ENCODE measurements around the gene IQGAP3. TPM values are rescaled to one million over a fixed set of nuclear protein-coding genes. Genes with fewer than 3 reads are reported as not detected.
"Not testable (repeated sequence)": the region's sequence is repeated elsewhere in the genome, so short reads cannot be mapped to it uniquely, and the experiment has no call there.

IQGAP3 gene, protein sequence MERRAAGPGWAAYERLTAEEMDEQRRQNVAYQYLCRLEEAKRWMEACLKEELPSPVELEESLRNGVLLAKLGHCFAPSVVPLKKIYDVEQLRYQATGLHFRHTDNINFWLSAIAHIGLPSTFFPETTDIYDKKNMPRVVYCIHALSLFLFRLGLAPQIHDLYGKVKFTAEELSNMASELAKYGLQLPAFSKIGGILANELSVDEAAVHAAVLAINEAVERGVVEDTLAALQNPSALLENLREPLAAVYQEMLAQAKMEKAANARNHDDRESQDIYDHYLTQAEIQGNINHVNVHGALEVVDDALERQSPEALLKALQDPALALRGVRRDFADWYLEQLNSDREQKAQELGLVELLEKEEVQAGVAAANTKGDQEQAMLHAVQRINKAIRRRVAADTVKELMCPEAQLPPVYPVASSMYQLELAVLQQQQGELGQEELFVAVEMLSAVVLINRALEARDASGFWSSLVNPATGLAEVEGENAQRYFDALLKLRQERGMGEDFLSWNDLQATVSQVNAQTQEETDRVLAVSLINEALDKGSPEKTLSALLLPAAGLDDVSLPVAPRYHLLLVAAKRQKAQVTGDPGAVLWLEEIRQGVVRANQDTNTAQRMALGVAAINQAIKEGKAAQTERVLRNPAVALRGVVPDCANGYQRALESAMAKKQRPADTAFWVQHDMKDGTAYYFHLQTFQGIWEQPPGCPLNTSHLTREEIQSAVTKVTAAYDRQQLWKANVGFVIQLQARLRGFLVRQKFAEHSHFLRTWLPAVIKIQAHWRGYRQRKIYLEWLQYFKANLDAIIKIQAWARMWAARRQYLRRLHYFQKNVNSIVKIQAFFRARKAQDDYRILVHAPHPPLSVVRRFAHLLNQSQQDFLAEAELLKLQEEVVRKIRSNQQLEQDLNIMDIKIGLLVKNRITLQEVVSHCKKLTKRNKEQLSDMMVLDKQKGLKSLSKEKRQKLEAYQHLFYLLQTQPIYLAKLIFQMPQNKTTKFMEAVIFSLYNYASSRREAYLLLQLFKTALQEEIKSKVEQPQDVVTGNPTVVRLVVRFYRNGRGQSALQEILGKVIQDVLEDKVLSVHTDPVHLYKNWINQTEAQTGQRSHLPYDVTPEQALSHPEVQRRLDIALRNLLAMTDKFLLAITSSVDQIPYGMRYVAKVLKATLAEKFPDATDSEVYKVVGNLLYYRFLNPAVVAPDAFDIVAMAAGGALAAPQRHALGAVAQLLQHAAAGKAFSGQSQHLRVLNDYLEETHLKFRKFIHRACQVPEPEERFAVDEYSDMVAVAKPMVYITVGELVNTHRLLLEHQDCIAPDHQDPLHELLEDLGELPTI (N-terminal part only)
- total RNA-seq (2014; rRNA removed; shearing (Covaris generic)) = 9.2 and 12.7 TPM in 2 replicates

GRCh38 chr1:156571919-156572662, at the start of gene IQGAP3:
IQGAP3 (minus strand) TSS chr1:156572565; CDS start chr1:156572529, 36 bp downstream.
- DNase-seq (ENCODE audit: low spot score) = peak; percentile 74

DNA sequence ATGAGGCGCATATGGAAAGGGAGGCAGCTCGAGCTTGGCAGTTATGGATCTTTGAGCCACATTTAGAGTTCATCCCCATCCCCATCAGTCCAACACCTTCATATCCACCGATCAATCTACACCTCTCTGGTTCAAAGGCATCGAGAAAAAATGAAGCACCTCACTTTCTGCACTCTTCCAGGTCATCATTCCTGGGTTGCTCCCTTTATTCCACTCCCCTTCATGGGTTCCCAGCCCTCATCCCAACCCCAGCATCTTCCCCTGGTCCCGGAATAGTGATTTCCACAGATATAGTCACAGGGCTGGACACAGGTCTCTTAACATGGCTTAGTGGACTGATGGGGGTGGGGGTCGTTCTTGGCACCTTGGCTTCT, 47.2 kb upstream of the IQGAP3 start:
- no peak for DNase-seq (ENCODE audit: low spot score)

DNA sequence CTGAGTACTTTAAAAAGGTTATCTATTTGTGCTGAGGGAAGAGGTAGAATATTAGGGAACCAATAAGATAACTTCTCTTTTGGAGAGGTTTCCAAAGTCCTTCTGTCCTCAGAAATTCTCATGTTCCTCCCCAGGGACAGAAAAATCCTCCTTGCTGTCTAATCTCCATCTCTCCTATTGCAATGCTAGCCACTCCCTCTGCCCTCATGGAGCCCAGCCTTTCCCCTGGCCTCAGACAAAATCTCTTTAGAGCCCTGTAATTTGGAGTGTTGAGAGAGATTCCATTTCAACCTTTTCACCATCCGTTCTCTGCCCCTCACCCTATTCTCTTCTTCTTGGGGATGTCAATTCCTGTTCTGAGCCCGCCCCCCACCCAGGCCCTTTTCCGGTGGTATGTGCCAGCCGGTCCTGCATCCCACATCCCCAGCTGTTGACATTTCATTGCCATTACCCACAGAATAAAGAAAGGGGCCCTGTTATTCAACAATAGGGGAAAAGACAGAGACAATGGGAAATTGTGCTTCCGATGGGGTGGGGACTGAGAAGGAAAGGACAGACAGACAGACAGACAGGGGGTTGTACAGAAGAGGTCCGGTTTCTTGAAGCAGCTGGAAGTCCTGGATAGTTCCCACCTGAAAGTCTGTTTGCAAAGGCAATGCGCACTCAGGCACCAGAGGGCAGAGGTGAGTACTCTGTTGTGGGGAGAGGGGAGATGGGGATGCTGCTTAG, 46.7 kb upstream of the IQGAP3 start, which contains the start of gene HAPLN2:
HAPLN2 (plus strand) TSS at position 563 of the 729 bp plus-strand sequence. CDS start 4,076 bp downstream, outside the sequence.
- no peak for DNase-seq (ENCODE audit: low spot score)

GRCh38 chr1:156616463-156616862, 44.1 kb upstream of the IQGAP3 start:
- peak; percentile 38 for DNase-seq (ENCODE audit: low spot score)

- no peak for DNase-seq (ENCODE audit: low spot score)
Observed at GRCh38 chr1:156615946-156616345, 43.6 kb upstream of the IQGAP3 start.

- DNase-seq (ENCODE audit: low spot score) = no peak
Observed at GRCh38 chr1:156612666-156613065, 40.3 kb upstream of the IQGAP3 start.

GRCh38 chr1:156610072-156610471, 37.7 kb upstream of the IQGAP3 start:
- DNase-seq (ENCODE audit: low spot score) = not testable (repeated sequence)

DNA sequence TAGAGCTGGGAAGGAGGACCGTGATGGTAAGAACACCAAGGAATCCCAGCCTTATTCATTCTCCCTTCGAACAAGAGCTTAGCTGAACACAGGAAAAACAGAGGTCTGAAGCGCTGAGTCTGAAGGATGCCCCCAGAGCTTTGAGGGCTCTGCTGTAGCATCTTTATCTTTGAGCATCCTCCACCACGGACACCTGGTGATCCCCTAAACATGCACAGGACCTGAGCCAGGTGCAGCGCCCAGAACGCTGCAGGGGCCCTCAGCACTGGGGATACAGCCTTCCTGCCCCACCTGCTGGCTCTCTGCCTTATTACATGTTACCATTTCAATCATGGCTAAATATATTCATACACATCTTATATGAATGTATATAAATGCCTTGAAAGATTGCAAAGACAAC, 36.6 kb upstream of the IQGAP3 start:
- DNase-seq (ENCODE audit: low spot score) = no peak

- DNase-seq (ENCODE audit: low spot score) = peak; percentile 74
Observed at GRCh38 chr1:156608036-156608674, 35.8 kb upstream of the IQGAP3 start.

DNA sequence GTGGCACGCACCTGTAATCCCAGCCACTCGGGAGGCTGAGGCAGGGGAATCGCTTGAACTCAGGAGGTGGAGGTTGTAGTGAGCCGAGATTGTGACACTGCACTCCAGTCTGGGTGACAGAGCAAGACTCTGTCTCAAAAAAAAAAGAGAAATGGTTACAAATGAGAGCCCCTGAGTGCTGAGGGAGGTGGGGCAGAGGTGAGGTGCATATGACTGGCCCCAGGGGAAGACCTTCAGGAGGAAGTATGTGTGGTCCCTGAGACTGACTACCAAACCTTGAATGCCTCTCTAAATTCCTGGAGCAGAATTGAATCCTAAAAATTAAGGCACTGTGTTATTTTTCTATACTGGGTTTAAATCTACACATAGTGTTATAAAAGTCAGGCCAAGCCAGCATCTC, 35.0 kb upstream of the IQGAP3 start:
- not testable (repeated sequence) for DNase-seq (ENCODE audit: low spot score)

DNA sequence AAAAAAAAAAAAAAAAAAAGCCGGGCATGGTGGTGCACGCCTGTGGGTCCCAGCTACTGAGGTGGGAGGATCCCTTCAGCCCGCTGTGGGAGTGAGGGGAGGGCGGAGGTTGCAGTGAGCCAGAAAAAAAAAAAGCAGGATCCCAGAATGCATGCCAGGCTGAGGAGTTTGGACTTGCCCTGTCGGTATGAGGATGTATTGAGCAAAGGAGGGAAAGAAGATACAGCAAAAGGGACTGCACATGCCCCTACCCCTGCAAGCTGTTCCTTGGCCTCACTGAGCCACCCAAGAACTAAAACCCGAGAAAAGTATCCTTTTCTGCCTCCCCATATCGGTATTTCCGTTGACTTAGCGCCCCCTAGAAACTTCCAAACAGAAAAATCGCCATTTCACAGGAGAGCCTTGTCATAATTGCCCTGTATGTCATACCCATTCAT, 30.2 kb upstream of the IQGAP3 start:
- no peak for DNase-seq (ENCODE audit: low spot score)

GRCh38 chr1:156601892-156602291, 29.5 kb upstream of the IQGAP3 start:
- no peak for DNase-seq (ENCODE audit: low spot score)

DNA sequence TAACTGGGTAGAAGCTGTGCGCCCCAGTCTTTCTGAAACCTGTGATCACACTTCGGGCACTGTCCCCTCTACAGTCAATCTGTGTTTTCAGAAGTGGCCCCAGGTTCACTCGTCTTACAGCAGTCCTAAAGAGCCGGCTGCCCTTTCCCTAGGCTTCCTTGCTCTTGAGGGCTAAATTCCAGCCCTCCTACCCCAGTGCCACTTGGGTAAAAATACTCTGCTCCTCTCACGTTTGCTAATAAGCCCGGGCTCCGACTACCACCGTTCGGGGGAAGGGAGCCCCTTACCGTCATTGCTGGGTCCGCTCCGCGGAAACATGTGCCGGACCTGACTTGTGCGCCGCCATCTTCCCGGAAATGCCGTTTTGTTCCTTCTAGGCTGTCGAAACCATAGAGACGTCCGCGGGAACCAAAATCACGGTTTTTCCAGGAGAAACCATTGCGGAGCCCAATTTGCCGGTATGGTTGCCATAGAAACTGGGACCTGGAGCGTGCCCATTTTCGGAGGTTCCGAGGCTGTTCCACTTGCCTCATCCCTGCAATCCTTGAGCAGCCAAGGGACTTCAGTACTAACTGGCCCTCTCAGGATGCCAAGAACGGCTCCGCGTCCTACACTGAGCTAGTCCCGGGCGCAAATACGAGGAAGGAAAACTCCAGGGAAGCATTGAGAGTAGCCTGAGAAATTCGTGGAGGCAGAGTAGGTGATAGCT, 28.9 kb upstream of the IQGAP3 start, which contains the start of gene GPATCH4:
GPATCH4 (minus strand) TSS at position 358 of the 709 bp plus-strand sequence.
- peak; percentile 85 for DNase-seq (ENCODE audit: low spot score)

DNA sequence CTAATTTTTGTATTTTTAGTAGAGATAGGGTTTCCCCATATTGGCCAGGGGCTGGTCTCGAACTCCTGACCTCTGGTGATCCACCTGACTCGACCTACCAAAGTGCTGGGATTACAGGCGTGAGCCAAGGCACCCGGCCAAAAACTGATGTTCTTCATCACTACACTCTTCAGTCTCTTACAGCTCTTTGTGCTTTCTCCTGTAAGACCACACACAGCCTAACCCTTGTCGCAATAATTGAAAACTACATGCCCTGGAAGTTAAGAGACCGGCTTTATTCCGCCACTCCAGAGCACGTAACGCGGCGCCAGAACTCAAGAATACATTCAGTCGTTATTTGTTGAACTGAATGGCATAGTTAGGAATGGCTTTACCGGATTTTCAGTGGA, 28.4 kb upstream of the IQGAP3 start:
- no peak for DNase-seq (ENCODE audit: low spot score)

DNA sequence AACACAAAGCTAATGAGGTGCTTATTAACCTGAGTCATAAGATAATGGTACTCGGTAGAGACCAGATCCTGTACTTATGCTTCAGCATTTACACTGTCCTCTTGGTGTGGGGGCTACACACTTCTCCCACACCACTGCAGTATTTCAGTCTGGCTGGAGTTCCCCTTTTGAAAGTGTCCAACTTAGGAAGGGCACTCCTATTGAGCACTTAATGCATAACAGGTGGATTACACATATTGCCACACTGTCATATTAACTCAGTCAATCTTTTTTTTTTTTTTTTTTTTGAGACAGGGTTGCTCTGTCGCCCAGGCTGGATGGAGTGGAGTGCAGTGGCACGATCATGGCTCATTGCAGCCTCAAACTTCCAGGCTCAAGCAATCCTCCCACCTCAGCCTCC, 27.4 kb upstream of the IQGAP3 start:
- no peak for DNase-seq (ENCODE audit: low spot score)

DNA sequence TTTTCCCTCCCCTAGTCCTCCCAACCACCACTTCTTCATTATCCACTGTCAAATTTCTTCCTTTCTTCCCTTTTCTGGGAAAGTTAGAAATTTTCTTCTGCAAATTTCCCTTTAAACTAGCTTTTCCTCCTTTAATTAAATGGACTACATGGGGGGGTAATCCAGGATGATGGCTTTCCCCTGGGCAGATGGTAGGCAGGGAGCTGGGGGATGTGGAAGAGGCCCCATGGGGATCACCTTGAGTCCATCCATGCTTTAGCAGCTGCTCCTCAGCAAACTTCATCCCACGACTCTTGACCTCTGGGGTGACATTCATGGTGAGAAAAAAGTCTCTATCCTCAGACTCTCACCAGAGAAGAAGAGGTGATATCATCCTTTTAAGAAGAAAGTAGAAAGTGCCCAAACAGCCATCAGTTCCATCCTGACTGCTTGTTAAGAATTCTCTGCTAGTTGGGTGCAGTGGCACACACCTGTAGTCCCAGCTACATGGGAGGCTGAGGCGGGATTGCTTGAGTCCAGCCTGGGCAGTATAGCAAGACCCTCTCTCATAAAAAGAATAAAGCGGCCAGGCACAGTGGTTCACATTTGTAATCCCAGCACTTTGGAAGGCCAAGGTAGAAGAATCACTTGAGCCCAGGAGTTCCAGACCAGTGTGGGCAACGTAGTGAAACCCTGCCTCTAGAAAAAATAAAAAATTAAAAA, 26.5 kb upstream of the IQGAP3 start:
- DNase-seq (ENCODE audit: low spot score) = no peak

DNA sequence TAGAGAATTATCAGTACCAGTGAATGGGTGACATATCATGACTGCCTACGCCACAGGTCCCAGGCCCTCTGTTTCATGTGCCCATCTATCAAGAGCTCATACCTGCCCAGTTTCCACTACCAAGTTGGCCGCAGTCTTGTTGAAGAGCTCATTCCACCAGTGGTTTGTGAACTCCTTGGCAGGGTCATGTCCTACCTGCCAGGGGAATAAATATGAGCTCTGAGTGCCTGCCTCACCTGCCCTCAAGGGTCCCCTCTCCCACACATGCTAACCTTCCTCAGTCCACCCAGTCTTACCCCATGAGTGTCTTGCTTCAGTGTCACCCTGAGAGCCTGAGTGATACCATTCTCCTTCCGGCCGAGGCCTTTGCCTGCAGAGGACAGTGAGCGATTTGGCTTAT, 25.8 kb upstream of the IQGAP3 start:
- DNase-seq (ENCODE audit: low spot score) = no peak

DNA sequence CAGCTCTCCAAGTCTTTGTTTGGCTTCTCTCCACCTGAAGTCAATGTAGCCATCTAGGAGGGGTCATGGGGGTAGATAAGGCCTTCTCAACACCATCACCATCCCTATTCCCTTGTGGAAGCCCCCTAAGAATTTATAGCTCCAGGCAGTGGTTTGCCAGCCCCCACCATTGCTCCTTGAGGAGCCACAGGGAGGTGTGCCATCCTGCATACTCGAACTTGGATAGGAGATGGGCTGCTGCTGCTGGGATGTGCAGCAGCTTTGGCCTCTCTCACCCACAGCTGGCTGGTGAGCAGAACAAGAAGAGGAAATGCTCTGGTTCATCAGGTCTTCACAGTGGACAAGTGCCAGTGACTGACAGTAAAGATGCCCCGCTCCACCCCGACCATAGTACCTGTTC, 24.1 kb upstream of the IQGAP3 start:
- no peak for DNase-seq (ENCODE audit: low spot score)
